HG03175 (cell line): ENCODE measurements around the gene IMPDH1.
A peak's percentile ranks its signal among the peaks of the same experiment; 100 is the strongest.

ENCODE experiments used
- ATAC-seq: cut with Tn5 transposase; IDR thresholded peaks from one replicate; pipeline ENCODE4 v1.9.1; 2021; ENCODE audit warnings: mild to moderate bottlenecking, moderate library complexity; ENCODE audit not compliant: unreplicated experiment

IMPDH1 gene

GRCh38 chr7:128406314-128407232, 3.2 kb downstream of the IMPDH1 start:
- ATAC-seq = no peak

GRCh38 chr7:128405471-128406313, 4.1 kb downstream of the IMPDH1 start:
- peak; percentile 23 for ATAC-seq

GRCh38 chr7:128404886-128405470, 4.8 kb downstream of the IMPDH1 start:
- no peak for ATAC-seq

GRCh38 chr7:128404143-128404681, 5.6 kb downstream of the IMPDH1 start:
- ATAC-seq = no peak

GRCh38 chr7:128403676-128404075, 6.1 kb downstream of the IMPDH1 start:
- ATAC-seq = no peak

- ATAC-seq = no peak
These were observed 7.4 kb downstream of the IMPDH1 start for GRCh38 chr7:128402356-128402755.

- no peak for ATAC-seq
These were observed 9.2 kb downstream of the IMPDH1 start for GRCh38 chr7:128400566-128400965.

- no peak for ATAC-seq
These were observed 9.8 kb downstream of the IMPDH1 start for GRCh38 chr7:128399991-128400390.

GRCh38 chr7:128398841-128399135, 11.0 kb downstream of the IMPDH1 start:
- ATAC-seq = no peak

- no peak for ATAC-seq
These were observed 11.6 kb downstream of the IMPDH1 start for GRCh38 chr7:128398016-128398840.

GRCh38 chr7:128396357-128396756, 13.4 kb downstream of the IMPDH1 start:
- no peak for ATAC-seq

GRCh38 chr7:128395748-128396147, 14.0 kb downstream of the IMPDH1 start:
- no peak for ATAC-seq

GRCh38 chr7:128394904-128395496, 14.8 kb downstream of the IMPDH1 start:
- no peak for ATAC-seq

GRCh38 chr7:128393526-128394330, 16.1 kb downstream of the IMPDH1 start:
- no peak for ATAC-seq

GRCh38 chr7:128392446-128393327, 17.1 kb downstream of the IMPDH1 start:
- no peak for ATAC-seq

- ATAC-seq = no peak
These were observed 18.0 kb downstream of the IMPDH1 start for GRCh38 chr7:128391805-128392204.

- no peak for ATAC-seq
These were observed 18.8 kb downstream of the IMPDH1 start for GRCh38 chr7:128390871-128391565.
